ENCODE results near the gene BCL7A.

BCL7A gene

GRCh38 chr12:121990692-121991603 is 30.7 kb upstream of the BCL7A start:
- no peak for TF ChIP-seq CTCF (IDR thresholded peaks at IDR 0.05; ENCODE audit: low read depth, low read length, missing control alignments)
- DNase-seq (ENCODE audit: low read depth) = peak; percentile 92
- H3K4me3 ChIP-seq (ENCODE audit: low read depth, low read length) = no peak overlapping the region

- peak; percentile 91 for DNase-seq (ENCODE audit: low read depth)
- TF ChIP-seq CTCF (IDR thresholded peaks at IDR 0.05; ENCODE audit: low read depth, low read length, missing control alignments) = no peak
- no peak overlapping the region for H3K4me3 ChIP-seq (ENCODE audit: low read depth, low read length)
These were observed 29.4 kb upstream of the BCL7A start for GRCh38 chr12:121992059-121992879.

- no peak for TF ChIP-seq CTCF (IDR thresholded peaks at IDR 0.05; ENCODE audit: low read depth, low read length, missing control alignments)
- no peak overlapping the region for H3K4me3 ChIP-seq (ENCODE audit: low read depth, low read length)
These were observed 25.4 kb upstream of the BCL7A start for GRCh38 chr12:121996050-121996944.

GRCh38 chr12:121996945-121997612 is 24.6 kb upstream of the BCL7A start:
- TF ChIP-seq CTCF (IDR thresholded peaks at IDR 0.05; ENCODE audit: low read depth, low read length, missing control alignments) = no peak
- H3K4me3 ChIP-seq (ENCODE audit: low read depth, low read length) = no peak overlapping the region
- no peak for DNase-seq (ENCODE audit: low read depth)

More at GRCh38 chr12:121996050-121996944, 25.4 kb upstream of the BCL7A start:
- no peak for DNase-seq (ENCODE audit: low read depth)

- DNase-seq (ENCODE audit: low read depth) = no peak
- no peak for TF ChIP-seq CTCF (IDR thresholded peaks at IDR 0.05; ENCODE audit: low read depth, low read length, missing control alignments)
These were observed 20.0 kb upstream of the BCL7A start for GRCh38 chr12:122001466-122002209.

More at GRCh38 chr12:122001466-122002209, 20.0 kb upstream of the BCL7A start:
- no peak overlapping the region for H3K4me3 ChIP-seq (ENCODE audit: low read depth, low read length)
